DOHH2 (cell line): Measurements from ENCODE around the gene CDH18.

Experiments used
- CTCF ChIP-seq: fragments of 200-600 bp; sonication (generic); IDR thresholded peaks from one replicate; pipeline ENCODE4 v1.5.1; 2014; ENCODE audit warnings: antibody characterized with exemption, mild to moderate bottlenecking, low read depth, low read length; ENCODE audit not compliant: poor library complexity, severe bottlenecking
- EZH2phosphoT487 ChIP-seq: fragments of 200-600 bp; sonication (generic); IDR thresholded peaks from 2 replicates; pipeline ENCODE4 v1.6.1; 2017; ENCODE audit warnings: borderline replicate concordance, mild to moderate bottlenecking, antibody characterized with exemption, low read length, moderate library complexity, mixed read lengths

- TF ChIP-seq CTCF (no peak), EZH2phosphoT487 (no peak)
Observed at GRCh38 chr5:19660679-19661078, 327.3 kb downstream of the CDH18 start.
